WI38 (cell line): ENCODE measurements around the gene P3H2.
"Not testable (repeated sequence)": the region's sequence is repeated elsewhere in the genome, so short reads cannot be mapped to it uniquely, and the experiment has no call there.

Experiments used
- H3K4me3 ChIP-seq: 2 replicates; pipeline ENCODE4 v1.5.1; 2011; ENCODE audit warnings: low read depth, mild to moderate bottlenecking, control low read depth, low read length
- CTCF ChIP-seq: IDR thresholded peaks from 2 replicates; pipeline ENCODE4 v1.5.1; 2012; ENCODE audit warnings: low read depth, mild to moderate bottlenecking, control low read depth, low read length

The P3H2 gene

GRCh38 chr3:190076136-190076535 is 44.6 kb downstream of the P3H2 start:
- TF ChIP-seq CTCF: no peak
- H3K4me3 ChIP-seq: no peak overlapping the region

- H3K4me3 ChIP-seq: no peak overlapping the region
- no peak for TF ChIP-seq CTCF
These were observed 45.9 kb downstream of the P3H2 start for GRCh38 chr3:190074817-190075216.

GRCh38 chr3:190073264-190074008 is 47.3 kb downstream of the P3H2 start:
- no peak overlapping the region for H3K4me3 ChIP-seq
- TF ChIP-seq CTCF: no peak

- no peak overlapping the region for H3K4me3 ChIP-seq
- no peak for TF ChIP-seq CTCF
These were observed 47.8 kb downstream of the P3H2 start for GRCh38 chr3:190072856-190073255.

GRCh38 chr3:190071921-190072320 is 48.8 kb downstream of the P3H2 start:
- not testable (repeated sequence) for H3K4me3 ChIP-seq

GRCh38 chr3:190070622-190071347 is 49.9 kb downstream of the P3H2 start:
- TF ChIP-seq CTCF: no peak
- no peak overlapping the region for H3K4me3 ChIP-seq

GRCh38 chr3:190065204-190065603 is 55.5 kb downstream of the P3H2 start:
- TF ChIP-seq CTCF: no peak

GRCh38 chr3:190064659-190065058 is 56.0 kb downstream of the P3H2 start:
- H3K4me3 ChIP-seq: no peak overlapping the region
- no peak for TF ChIP-seq CTCF

More at GRCh38 chr3:190065204-190065603, 55.5 kb downstream of the P3H2 start:
- no peak overlapping the region for H3K4me3 ChIP-seq
